Endometrial microvascular endothelial cells (primary cell): Measurements from ENCODE around the gene AFAP1L1. TPM values are rescaled to one million over a fixed set of nuclear protein-coding genes. Genes with fewer than 3 reads are reported as not detected.
"Not testable (repeated sequence)": the region's sequence is repeated elsewhere in the genome, so short reads cannot be mapped to it uniquely, and the experiment has no call there.

Experiments
- in situ Hi-C: cut with HindIII; loops from 2 replicates; pipeline ENCODE4 v1.10.0; 2017; ENCODE audit warnings: low sequenced_read_pairs, low pct_unique_long_range_greater_than_20kb; ENCODE audit errors: inconsistent ontology term
- total RNA-seq: library from RNA; depleted of rRNA; stranded (reverse); fragments of >200 nt; gene quantifications from one replicate; pipeline ENCODE4 v1.2.3, GENCODE V29; 2015; ENCODE audit errors: inconsistent ontology term

The AFAP1L1 gene
- total RNA-seq, 1 donor from 2014 or later = 41.8 TPM

GRCh38 chr5:149379177-149379761 is 107.6 kb downstream of the AFAP1L1 start, which contains the start of gene IL17B:
Gene IL17B (minus strand): TSS chr5:149379292. CDS start chr5:149379225, 67 bp downstream.
- in situ Hi-C loops = no loop called here

DNA sequence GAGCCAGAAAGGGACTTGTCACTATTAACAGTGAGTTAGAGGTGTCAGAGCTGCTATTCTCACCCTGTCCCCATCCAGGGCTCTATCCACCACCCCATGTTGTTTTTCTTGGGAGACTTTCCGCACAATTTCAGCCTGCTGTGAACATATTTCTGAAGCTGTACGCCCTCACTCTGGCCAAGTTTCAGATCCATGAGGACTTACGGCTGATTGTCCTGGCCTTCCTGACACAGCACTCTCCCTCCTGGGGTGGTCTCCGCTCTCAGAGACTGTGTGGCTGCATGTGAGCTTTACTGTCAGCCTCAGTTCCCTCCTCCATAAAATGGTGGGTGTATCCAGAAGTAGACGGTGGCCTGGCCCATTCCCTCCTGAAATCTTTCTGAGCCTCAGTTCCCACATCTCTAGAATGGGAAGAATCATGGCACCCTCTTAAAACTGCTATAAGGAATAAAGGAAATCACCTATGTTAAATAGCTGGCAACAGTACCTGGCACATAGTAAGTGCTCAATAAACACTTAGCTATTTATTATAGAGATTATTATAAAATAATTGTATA is 108.2 kb downstream of the AFAP1L1 start:
- in situ Hi-C loops = no loop called here

DNA sequence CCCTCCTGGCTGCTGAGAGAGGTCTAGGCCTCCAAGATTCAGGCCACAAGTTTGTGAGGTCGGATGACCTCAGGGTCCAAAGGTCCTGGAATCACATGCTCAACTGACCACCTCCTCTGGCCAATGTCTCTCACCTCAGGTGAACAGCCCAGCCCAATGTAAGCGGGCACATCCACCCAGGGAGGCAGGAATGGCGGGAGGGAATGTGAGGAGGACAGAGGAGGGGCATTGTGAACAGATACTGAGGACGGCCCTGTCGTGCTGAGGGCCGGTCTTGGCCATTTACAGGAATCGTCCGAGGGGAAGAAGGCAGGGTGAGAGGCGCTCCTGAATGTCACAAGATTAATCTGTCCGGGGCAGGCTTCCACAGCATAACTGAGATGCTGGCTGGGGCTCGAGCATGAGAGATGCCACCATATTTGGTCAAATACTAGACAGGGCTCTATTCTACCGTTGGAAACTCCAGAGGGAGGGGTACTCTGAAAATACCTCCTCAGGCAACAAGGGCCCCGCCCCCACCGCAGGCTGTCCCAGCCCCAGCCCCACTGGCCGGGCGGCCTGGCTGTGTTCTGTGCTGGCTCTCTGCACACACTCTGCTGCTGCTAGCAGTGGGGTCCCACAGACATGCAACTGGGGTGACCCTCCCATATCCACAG is 108.9 kb downstream of the AFAP1L1 start:
- in situ Hi-C loops = no loop called here

DNA sequence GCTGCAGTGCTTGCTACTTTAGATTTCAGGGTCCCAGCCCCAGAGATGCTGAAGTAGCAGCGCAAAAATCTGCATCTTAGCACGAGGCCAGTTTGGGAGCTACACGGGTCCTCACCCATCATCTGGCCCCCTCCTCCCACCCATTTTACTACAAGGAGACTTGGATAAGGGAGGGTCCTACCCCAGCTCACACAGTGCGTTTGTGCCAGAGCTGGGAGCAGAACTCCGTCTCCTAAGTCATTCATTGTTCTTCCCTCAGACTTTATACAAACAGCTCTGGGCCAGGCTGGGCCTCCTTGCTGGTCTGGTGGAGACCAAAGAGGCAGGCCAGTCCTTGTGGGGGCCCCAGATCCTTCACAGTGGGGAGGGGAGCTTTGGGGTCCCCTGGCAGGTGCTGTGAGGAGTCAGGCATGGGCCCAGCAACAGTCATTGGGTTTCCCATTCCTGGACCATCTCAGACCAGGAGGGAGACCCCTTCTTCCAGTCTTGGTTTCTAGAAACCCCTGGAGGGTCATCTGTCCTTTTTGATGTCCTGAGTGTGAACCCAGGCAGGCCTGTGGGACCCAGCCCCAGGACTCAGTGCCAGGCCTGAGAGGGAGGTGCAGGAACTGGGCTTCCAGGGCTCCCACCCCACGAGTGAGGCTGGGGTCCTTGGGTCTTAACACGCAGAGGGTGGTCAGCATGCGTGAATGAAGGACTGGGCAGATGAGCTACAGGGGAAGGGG is 109.8 kb downstream of the AFAP1L1 start:
- in situ Hi-C loops = no loop called here

DNA sequence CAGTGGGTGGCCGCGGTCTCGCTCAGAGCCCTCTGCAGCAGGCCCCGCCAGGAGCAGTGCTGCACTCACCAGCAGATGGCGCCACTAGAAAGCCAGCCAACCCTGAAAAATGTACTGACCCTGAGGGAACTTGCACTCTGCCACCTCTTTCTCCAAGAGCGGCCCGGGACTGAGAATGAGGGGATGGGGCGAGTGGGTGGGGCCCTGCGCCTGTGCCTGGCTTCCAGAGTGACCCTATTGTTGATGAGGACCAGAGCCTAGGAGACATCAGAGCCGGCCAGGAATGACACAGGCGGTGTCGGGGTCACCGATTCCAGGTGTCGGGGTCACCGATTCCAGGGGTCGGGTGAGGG is 110.3 kb downstream of the AFAP1L1 start:
- in situ Hi-C loops = no loop called here

DNA sequence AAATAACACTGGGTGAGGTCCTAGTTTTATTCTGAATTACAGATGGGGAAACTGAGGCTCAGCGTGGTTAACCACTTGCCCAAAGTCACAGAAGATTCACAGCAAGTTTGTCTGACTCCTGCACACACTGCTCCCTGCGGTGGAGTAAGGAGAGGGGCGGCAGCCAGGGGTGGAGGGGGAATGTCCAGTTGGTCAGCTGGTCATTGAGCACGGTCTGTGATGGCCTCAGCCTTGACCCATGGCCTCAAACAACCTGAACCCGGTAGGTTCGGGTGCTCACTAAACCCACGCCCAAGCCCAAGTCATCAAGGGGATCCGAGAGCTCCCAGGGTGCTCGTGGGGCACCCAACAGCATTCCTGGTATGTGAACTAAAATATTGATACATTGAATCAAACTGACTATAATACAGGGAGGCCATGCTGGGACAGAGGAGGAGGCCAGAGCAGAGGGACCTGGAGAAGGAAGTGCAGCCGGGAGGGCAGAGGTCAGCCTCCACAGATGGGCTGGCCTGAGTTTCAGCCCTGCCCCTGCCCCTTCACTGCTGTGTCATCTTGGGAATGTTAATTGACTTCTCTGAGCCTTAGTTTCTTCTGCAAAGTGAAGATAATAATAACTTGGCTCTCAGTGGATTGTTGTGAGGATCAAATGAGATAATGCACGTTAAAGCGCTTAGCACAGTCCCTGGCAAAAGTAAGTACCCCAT is 111.0 kb downstream of the AFAP1L1 start:
- in situ Hi-C loops = no loop called here

DNA sequence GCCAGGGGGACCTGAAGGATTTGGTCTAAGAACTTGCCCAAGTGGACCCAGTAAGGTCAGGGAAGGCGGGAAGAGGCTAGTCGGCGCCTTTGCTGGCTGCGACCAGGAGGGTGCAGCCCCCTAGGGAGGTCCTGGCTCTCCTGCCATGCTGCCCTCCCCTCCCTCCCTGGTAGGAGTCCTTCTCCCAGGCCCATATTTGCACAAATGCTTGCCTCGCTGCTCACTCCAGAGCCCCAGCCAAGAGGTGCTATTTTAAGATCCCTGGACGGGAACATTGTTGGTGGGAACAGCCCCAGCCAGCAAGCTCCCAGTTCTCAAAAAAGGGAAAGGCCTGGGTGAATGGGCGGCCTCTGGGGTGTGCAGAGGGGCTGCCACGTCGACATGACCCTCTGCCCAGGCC is 111.7 kb downstream of the AFAP1L1 start:
- in situ Hi-C loops = no loop called here

DNA sequence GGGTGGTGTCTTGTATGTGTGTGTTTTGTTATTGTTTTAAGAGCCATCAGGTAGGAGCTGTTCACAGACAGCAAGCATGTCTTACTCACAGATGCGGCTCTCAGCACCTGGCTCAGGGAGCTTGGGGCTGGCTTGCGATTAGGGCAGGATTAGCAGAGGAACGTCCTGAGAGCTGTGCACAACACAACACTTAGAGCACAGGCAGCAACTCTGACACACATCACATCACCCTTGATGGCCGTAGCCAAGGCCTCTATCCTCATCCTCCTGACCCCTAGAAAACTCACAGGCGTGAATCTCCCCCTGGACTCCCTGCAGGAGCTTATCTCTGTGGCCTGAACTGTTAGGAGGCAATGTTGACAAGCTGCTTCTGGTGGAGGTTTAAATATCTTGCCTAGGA is 114.5 kb downstream of the AFAP1L1 start:
- in situ Hi-C loops = no loop called here

GRCh38 chr5:149387081-149387631 is 115.5 kb downstream of the AFAP1L1 start:
- in situ Hi-C loops = no loop called here

DNA sequence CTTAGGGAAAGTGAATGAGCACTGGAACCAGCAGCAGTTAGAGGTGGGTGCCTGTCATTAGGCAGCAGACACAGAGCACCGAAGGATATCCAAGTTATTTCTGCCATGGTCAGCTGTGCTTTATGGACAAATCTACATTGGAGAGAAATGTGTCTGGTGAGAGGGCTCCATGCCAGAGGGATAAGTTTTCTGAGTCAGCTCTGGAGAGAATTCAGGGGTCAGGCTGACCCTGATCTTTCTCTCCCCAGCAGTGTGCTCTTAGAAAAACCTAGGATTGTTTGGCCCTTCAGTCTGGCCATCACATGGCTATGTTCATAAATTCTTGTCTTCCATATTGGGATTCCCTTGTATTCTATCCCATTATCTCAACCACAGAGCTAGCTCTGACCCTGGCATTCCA is 116.3 kb downstream of the AFAP1L1 start:
- in situ Hi-C loops = no loop called here

GRCh38 chr5:149388498-149389190 is 117.0 kb downstream of the AFAP1L1 start:
- in situ Hi-C loops = no loop called here

- in situ Hi-C loops = no loop called here
Observed at GRCh38 chr5:149389552-149390495, 118.2 kb downstream of the AFAP1L1 start.

DNA sequence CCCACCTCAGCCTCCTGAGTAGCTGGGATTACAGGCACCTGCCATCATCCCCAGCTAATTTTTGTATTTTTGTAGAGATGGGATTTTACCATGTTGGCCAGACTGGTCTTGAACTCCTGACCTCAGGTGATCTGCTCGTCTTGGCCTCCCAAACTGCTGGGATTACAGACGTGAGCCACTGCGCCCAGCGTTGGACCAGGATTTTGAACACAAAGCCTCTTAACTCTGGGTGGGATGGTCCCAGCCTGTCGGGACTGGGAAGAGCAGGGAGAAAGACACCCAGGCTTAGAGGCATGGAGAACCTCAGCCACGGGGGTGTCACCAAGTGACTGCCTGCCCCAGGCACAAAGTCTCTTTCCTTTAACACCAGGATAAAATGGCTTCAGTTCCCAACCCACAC is 119.4 kb downstream of the AFAP1L1 start:
- in situ Hi-C loops = not testable (repeated sequence)

Other genes starting within 250 kb of the AFAP1L1 start
- gene SH3TC2, start 208.8 kb upstream of the AFAP1L1 start, total RNA-seq = 1.4 TPM
- 62.1 TPM for gene ABLIM3, start 130.4 kb upstream of the AFAP1L1 start, total RNA-seq
- 9.5 TPM for gene GRPEL2, start 73.6 kb downstream of the AFAP1L1 start, total RNA-seq
- gene PCYOX1L, start 86.2 kb downstream of the AFAP1L1 start, total RNA-seq = 7.2 TPM
- not detected for gene IL17B, start 107.4 kb downstream of the AFAP1L1 start, total RNA-seq